Activated CD4-positive, CD25-positive, alpha-beta regulatory T cell treated with anti-CD3 and anti-CD28 coated beads, Interleukin-2, amount 50 U/mL, for 24 hours (primary cell): ENCODE results near the gene PPP1R26.
A peak's percentile ranks its signal among the peaks of the same experiment; 100 is the strongest.

Experiments used
- ATAC-seq, 2 donors: fragments of 150-1000 bp; cut with Tn5 transposase; one replicate each; pipeline ENCODE4 v1.10.0; 2021; ENCODE audit warnings: mild to moderate bottlenecking in 1 of 2, moderate library complexity in 1 of 2

The PPP1R26 gene

GRCh38 chr9:135488527-135488926 is 8.9 kb downstream of the PPP1R26 start:
- no peak for ATAC-seq

GRCh38 chr9:135489188-135489906 is 9.8 kb downstream of the PPP1R26 start:
- ATAC-seq = no peak

DNA sequence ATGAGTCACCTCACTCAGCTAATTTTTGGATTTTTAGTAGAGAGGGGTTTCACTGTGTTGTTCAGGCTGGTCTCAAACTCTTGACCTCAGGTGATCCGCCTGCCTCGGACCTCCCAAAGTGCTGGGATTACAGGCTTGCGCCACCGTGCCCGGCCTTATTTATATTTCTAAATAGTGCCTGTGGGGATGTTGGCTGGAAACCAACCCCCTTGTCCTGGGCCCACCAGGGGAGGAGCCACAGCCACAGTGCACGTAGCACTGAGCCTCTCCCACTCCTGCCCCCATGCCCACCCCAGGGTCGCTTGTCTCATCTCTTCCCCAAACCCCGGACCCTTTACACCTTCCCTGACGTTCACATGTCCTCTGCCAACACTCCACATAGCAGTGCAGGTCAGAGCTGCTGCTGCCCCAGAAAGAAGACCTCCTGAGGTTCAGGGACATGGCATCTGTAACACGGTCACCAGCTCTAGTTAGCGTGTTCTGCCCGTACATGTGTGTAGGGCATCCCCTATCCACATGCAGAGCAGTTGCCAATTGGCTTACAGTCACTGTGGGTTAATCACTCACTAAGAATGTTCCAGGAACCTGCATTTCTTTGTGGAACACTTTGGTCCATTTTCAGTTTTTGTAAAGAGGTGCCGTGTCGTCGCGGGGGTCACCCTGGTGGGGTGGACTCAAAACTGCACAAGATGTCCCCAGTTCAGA is 10.7 kb downstream of the PPP1R26 start:
- no peak for ATAC-seq

- no peak for ATAC-seq
These were observed 11.4 kb downstream of the PPP1R26 start for GRCh38 chr9:135490980-135491464.

DNA sequence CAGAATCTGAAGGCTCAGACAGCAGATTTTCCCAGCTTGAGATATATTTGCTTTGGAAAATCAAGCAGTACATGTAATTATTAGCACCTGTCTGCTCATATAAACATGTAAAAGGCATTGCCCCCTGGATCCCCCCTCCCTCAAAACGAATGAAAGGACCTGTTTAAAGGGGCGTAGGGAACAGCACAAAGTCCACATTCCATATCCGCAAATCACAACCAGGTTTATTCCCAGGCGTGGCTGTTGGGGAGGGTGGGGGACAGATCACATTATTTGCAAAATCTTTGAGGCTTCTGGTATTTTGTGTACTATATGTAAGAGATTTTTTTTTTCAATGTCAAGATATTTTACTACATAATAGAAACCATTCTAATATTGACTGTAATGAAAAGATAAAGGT is 12.2 kb downstream of the PPP1R26 start:
- no peak for ATAC-seq

GRCh38 chr9:135492886-135493669 is 13.5 kb downstream of the PPP1R26 start:
- no peak for ATAC-seq

DNA sequence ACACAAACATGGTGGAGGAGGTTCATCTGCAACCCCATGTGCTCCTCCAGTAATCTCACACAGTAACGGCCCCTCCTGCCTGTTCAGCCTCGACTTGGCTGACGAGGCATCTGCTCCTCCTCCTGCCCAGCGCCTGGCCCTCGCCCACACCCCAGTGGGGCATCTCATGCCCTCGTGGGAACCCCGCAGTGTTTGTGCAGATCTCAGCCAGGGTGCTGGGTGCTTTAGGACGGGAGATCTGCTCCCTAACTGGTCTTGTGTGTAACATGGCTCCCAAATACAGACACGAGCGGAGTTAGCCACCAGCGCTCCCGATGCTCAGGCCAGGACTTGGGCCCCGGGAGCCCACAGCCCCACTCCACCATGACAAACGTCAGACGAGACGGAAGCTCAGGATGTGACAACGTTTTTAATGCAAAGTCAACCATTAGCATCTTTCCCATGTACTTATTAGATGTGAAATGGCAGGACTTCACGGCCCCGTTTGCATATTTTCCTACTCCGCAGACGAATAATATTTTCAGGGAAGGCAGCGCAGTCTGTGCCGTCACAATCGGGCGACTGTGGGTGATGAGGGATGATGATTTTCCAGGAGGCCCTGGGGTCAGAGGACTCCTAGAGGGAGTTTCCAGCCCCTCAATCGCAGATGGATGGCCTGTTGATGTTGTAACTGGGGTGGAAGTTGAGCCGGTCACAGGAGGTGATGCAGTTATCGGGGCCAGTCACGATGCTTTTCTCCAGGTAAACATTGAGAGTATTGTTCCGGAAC is 15.4 kb downstream of the PPP1R26 start:
- ATAC-seq = no peak

DNA sequence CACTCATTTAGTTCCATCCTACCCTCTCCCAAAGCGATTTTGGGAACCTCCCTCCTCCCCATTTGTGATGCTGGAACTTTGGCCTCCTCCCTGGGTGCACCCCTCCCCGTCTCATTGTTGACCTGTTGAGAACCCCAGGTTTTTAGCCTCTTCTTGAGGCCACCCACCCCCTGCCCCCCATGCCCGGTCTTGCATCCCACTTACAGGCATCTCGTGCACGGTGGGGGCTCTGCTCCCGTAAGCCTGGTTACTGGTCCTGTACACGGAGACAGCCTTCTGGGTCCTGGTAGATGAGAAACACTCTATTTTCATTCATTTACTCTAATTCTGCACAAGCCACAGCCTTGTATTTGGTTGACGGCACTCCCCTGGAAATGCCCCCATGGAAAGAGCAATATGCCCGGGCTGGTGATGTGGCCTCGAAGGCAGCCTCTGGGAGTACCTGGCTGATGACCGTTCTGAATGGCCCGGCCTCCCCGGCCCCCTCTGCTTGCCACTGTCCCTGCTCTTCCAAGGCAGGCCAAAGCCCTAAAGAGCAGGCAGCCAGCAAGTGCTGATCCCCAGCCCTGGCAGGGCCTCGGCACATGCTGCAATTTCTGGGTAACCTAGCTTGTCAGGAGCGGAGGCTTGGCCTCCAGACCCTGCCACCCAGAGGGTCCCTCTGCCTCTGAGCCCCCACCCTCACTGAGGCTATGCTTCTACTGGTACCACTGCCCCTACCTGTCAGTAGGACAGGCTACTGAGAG is 19.0 kb downstream of the PPP1R26 start:
- no peak for ATAC-seq

- ATAC-seq = peak; percentile 59 to 60
These were observed 19.9 kb downstream of the PPP1R26 start for GRCh38 chr9:135499326-135500070.

DNA sequence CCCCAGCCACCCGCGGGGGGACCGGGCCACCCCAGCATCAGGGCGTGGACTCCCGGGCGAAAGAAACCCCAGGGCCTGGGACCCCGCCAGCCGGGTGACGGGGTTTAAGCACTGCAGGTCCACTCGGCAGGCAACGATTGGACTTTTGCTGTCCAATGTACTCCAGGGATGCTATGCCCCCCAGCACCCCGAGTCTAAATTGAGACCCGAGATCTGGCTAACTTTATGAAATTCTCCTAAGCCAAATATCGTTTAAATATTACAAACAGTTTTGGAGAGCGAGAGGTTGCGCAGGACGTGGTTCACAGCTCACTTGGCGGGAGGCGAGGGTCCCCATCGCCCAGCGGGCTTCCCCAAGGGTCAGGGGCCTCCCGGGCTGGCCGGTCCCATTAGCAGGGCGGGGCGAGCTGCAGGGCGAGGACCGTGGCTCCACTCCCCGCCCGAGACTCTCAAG is 20.5 kb downstream of the PPP1R26 start:
- ATAC-seq = peak in 1 of 2 donors; percentile 10

DNA sequence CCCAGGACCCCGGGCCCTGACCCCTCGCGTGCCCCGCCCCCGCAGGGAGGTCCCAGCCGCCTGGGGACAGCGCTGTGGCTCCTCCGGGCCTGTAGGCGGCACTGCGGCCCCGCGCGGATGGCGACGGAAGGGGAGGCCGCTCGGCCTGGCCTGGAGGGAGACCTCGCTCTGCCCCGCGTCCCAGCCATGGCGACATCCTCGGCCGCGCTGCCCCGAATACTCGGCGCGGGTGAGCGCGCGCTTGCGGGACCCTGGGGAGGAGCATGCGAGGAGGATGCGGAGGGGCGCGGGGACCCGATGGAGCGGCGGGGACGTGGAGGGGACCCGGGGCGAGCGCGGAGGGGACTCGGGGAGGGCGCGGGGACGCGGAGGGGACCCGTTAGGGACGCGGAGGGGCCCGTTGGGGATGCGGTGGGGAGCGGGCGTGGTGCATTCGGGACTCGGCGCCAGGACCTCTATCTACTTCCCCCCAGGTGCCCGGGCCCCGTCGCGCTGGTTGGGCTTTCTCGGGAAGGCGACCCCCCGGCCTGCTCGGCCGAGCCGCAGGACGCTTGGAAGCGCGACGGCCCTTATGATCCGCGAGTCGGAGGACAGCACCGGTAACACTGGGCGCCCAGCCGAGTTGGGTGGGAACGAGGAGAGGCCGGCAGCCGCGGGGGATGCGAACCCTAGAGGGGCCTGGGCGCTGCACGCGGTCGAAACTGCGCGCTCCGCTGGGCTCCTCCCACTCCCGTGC is 21.1 kb downstream of the PPP1R26 start, which contains the start of gene MRPS2:
Gene MRPS2 (plus strand): TSS at position 158 of the 736 bp plus-strand sequence. CDS start 29 bp downstream, at position 187.
- ATAC-seq = peak; percentile 94 to 95

DNA sequence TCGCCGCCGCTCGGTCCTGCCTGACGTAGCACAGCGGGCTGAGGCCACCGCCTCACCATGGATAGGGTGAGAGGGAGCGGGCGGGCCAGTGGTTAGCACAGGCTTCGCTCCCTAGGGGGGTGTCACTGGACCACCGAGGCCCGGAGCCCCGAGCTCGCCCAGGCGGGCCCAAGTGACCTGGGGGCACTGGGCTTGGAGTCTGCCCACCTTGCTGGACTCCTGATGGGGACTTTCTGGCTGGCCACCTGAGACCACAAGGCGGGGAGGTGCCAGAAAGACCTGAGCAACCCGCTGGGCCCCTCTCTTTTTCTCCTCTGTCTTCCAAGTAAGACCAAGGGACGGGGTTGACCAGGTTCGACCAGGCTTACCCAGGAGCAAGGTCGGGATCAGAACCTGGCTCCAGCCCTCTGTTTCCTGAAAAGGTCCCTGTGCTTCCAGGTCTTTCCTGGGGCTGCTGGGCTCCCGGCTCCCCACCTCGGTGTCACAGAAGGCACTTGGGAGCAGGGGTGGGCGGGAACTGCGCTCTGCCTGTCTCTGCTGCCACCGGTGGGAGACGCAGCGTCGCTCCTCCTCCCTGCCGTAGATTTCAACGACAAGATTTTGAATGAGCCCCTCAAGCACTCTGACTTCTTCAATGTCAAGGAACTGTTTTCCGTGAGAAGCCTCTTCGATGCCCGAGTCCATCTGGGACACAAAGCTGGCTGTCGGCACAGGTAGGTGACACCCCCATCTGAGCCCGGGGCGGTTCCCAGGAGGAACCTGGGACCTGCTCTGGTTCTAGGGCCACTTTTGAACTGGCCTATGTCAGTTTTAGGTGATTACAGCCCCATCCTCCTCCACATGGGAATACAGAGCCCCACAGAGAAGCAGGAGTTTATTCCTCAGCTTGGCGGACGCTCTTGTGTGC is 21.9 kb downstream of the PPP1R26 start:
- no peak for ATAC-seq

DNA sequence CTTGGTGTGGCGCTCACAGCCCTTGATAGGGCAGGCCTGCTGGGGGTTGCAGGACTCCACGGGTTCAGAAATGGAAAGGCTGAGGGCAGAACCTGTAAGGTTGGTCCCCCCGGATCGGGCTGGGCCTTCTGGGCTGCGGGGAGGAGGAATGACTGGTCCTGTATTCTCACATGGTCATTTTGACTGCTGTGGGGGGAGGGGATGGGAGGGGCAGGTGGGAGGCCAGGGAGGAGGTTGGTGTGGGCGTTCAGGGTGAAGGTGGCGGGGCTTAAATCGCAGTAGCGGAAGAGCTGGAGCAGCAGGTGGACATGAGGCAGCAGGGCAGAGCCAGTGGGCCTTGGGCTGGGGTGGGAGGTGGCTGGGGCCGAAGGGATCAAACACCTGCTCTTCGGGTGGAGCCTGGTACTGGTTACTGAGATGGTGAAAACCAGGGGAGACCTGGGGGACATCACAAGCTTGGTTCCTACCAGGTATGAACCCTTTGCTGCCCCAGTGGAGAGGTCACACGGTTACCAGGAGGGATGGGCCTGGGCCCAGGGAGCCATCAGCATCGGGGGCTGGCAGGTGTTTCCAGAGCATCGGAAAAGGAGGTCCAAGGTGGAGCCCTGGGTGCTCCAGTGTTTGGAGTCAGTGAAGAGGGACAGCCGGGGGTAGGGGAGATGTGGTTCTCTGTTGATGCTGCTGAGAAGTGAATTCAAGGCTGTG is 22.7 kb downstream of the PPP1R26 start:
- no peak for ATAC-seq

DNA sequence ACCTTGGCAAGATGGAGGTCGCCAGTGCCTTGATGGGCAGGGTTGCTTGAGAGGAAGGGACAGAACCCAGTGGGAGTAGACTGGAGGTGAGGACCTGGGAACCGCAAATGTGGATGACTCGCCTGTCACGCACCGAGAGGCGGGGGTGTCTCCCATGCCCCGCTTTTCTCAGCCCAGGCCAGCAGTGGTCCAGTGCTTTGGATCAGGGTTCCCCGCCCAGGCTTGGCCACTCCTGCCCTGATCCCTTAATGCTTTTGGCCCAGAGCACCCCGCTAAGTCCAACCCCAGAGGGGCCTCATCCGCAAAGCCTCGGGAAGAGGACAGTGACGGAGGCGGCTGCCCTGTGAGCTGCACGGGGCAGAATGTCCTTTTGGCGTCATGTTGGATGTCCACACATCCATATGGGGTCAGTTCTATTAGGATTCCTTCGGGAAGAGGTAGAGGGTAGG is 23.3 kb downstream of the PPP1R26 start:
- ATAC-seq = no peak

DNA sequence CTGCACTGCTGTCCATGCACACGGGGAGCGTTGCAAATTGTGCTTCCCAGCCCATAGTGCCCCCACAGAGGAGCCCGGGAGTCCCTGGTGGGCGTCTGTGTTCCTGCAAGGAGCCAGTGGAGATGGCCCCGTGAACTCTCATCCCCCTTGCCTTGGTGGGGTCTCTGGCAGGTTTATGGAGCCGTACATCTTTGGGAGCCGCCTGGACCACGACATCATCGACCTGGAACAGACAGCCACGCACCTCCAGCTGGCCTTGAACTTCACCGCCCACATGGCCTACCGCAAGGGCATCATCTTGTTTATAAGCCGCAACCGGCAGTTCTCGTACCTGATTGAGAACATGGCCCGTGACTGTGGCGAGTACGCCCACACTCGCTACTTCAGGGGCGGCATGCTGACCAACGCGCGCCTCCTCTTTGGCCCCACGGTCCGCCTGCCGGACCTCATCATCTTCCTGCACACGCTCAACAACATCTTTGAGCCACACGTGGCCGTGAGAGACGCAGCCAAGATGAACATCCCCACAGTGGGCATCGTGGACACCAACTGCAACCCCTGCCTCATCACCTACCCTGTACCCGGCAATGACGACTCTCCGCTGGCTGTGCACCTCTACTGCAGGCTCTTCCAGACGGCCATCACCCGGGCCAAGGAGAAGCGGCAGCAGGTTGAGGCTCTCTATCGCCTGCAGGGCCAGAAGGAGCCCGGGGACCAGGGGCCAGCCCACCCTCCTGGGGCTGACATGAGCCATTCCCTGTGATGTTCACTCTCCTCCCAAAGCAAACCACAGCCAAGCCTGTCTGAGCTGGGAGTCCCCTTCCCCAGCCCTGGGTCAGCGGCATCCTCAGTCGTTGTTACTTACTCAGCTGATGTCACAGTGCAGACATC is 24.0 kb downstream of the PPP1R26 start:
- no peak for ATAC-seq

GRCh38 chr9:135504262-135505243 is 25.0 kb downstream of the PPP1R26 start:
- peak in 1 of 2 donors; percentile 17 for ATAC-seq
